IMR-90 (cell line): ENCODE data around the gene COL4A2. TPM values are rescaled to one million over a fixed set of nuclear protein-coding genes. Genes with fewer than 3 reads are reported as not detected.

Experiments used
- ATAC-seq: fragments of 200-7000 bp; cut with Tn5 transposase; 2 replicates; pipeline ENCODE4 v1.9.1; 2020; ENCODE audit warnings: low read depth, mild to moderate bottlenecking, moderate library complexity
- BruUV-seq: library from RNA; stranded (reverse); fragments of 400-500 nt; replicated peaks from 2 replicates; lab custom pipeline; 2021; lab: Mats Ljungman, UMichigan
- CTCF ChIA-PET: fragments of 300-600 bp; formaldehyde crosslinking; extraction: SDS; loops from one replicate; lab custom pipeline; 2021; ENCODE audit warnings: antibody characterized with exemption; lab: Yijun Ruan, JAX
- POLR2A ChIA-PET: fragments of 300-600 bp; sonication (Branson Sonifier 250); formaldehyde crosslinking; loops from one replicate; lab custom pipeline; 2022; ENCODE audit warnings: antibody characterized with exemption; ENCODE audit not compliant: unreplicated experiment; lab: Charles Lee
- DNase-seq: peaks from one replicate; pipeline ENCODE4 v3.0.0; 2013
- H2AFZ ChIP-seq: replicated peaks from 2 replicates; pipeline ENCODE3; 2013; ENCODE audit warnings: low read length, mild to moderate bottlenecking; ENCODE audit not compliant: poor library complexity
- H2AK5ac ChIP-seq: 2 replicates; pipeline ENCODE4 v1.6.1; 2013; ENCODE audit warnings: low read depth, low read length, inconsistent platforms
- H2AK9ac ChIP-seq: replicated peaks from 2 replicates; pipeline ENCODE3; 2013; ENCODE audit warnings: mild to moderate bottlenecking, low read depth, low read length, moderate library complexity; ENCODE audit not compliant: poor library complexity
- H2BK120ac ChIP-seq: 2 replicates; pipeline ENCODE4 v1.6.1; 2013; ENCODE audit warnings: low read depth, low read length, inconsistent platforms
- H2BK15ac ChIP-seq: 3 replicates; pipeline ENCODE4 v1.6.1; 2013; ENCODE audit warnings: low read depth, low read length, inconsistent platforms
- H2BK20ac ChIP-seq: 2 replicates; pipeline ENCODE4 v1.6.1; 2013; ENCODE audit warnings: low read depth, mild to moderate bottlenecking, inconsistent platforms, low read length, moderate library complexity
- H2BK5ac ChIP-seq: 2 replicates; pipeline ENCODE4 v1.6.1; 2013; ENCODE audit warnings: mild to moderate bottlenecking, low read depth, low read length, inconsistent platforms; ENCODE audit not compliant: poor library complexity, severe bottlenecking
- H3K14ac ChIP-seq: replicated peaks from 2 replicates; pipeline ENCODE4 v1.6.1; 2013; ENCODE audit warnings: low read depth, low read length, inconsistent platforms
- H3K18ac ChIP-seq: 2 replicates; pipeline ENCODE4 v1.6.1; 2013; ENCODE audit warnings: low read depth, low read length, control low read depth
- H3K23ac ChIP-seq: 2 replicates; pipeline ENCODE4 v1.6.1; 2013; ENCODE audit warnings: low read depth, low read length, inconsistent platforms
- H3K27ac ChIP-seq: 2 replicates; pipeline ENCODE4 v1.5.1; 2013; ENCODE audit warnings: mild to moderate bottlenecking, control low read depth, low read length; ENCODE audit not compliant: insufficient read depth
- H3K27me3 ChIP-seq: 2 replicates; pipeline ENCODE4 v1.6.1; 2013; ENCODE audit warnings: low read length; ENCODE audit not compliant: control insufficient read depth, insufficient read depth
- H3K36me3 ChIP-seq: 2 replicates; pipeline ENCODE4 v1.6.1; 2013; ENCODE audit warnings: low read length, mixed read lengths; ENCODE audit not compliant: control insufficient read depth, insufficient read depth
- H3K4ac ChIP-seq: 2 replicates; pipeline ENCODE4 v1.6.1; 2013; ENCODE audit warnings: low read depth, low read length, inconsistent platforms
- H3K4me1 ChIP-seq: 2 replicates; pipeline ENCODE4 v1.6.1; 2013; ENCODE audit warnings: low read length, mixed read lengths; ENCODE audit not compliant: control insufficient read depth, insufficient read depth
- H3K4me2 ChIP-seq: 2 replicates; pipeline ENCODE4 v1.6.1; 2013; ENCODE audit warnings: low read depth, mild to moderate bottlenecking, control low read depth, low read length, moderate library complexity
- H3K4me3 ChIP-seq: 2 replicates; pipeline ENCODE4 v1.5.1; 2013; ENCODE audit warnings: low read depth, mild to moderate bottlenecking, control low read depth, low read length, moderate library complexity; ENCODE audit not compliant: insufficient read depth
- H3K56ac ChIP-seq: 2 replicates; pipeline ENCODE4 v1.6.1; 2013; ENCODE audit warnings: low read length, inconsistent platforms; ENCODE audit not compliant: insufficient read depth; ENCODE audit errors: extremely low read depth
- H3K79me1 ChIP-seq, 2 experiments: 2 replicates each; pipeline ENCODE4 v1.6.1; 2013; ENCODE audit warnings: low read length in 2 of 2, inconsistent platforms in 1 of 2, low read depth in 1 of 2
- H3K9ac ChIP-seq: 2 replicates; pipeline ENCODE4 v1.6.1; 2013; ENCODE audit warnings: low read depth, low read length, control low read depth
- H3K9me1 ChIP-seq: 2 replicates; pipeline ENCODE4 v1.6.1; 2013; ENCODE audit warnings: low read length, inconsistent platforms; ENCODE audit not compliant: insufficient read depth
- H3K9me3 ChIP-seq: 2 replicates; pipeline ENCODE4 v1.6.1; 2013; ENCODE audit warnings: low read length; ENCODE audit not compliant: control insufficient read depth, insufficient read depth
- H4K20me1 ChIP-seq: 2 replicates; pipeline ENCODE4 v1.6.1; 2013; ENCODE audit warnings: low read length, inconsistent platforms; ENCODE audit not compliant: insufficient read depth
- H4K5ac ChIP-seq: 2 replicates; pipeline ENCODE4 v1.6.1; 2013; ENCODE audit warnings: mild to moderate bottlenecking, low read depth, low read length, control low read depth
- H4K8ac ChIP-seq, 2 experiments: 2 replicates each; pipeline ENCODE4 v1.6.1; 2013; ENCODE audit warnings: low read depth in 2 of 2, low read length in 2 of 2, control low read depth in 1 of 2, inconsistent platforms in 1 of 2
- H4K91ac ChIP-seq: 2 replicates; pipeline ENCODE4 v1.6.1; 2013; ENCODE audit warnings: low read depth, low read length, inconsistent platforms; ENCODE audit not compliant: insufficient read depth
- BHLHE40 ChIP-seq: fragments of 150-350 bp; IDR thresholded peaks from 2 replicates; pipeline ENCODE4 v1.6.1; 2016; ENCODE audit warnings: mild to moderate bottlenecking, low read depth, low read length
- MAZ ChIP-seq: IDR thresholded peaks from 2 replicates; pipeline ENCODE4 v1.6.1; 2012; ENCODE audit warnings: low read depth, mild to moderate bottlenecking, low read length, improper control_type of control experiment, moderate library complexity, borderline replicate concordance
- NFE2L2 ChIP-seq: fragments of 150-350 bp; IDR thresholded peaks from 2 replicates; pipeline ENCODE4 v1.6.1; 2016; ENCODE audit warnings: low read depth, mild to moderate bottlenecking, low read length
- RFX5 ChIP-seq: IDR thresholded peaks from 2 replicates; pipeline ENCODE4 v1.8.0; 2012; ENCODE audit warnings: low read depth, mild to moderate bottlenecking, low read length, moderate library complexity
- WGBS, 2 experiments: methylation state at CpG; one replicate each; pipeline versions ENCODE4 v1.1.5 to v1.1.7; 2013; ENCODE audit warnings: missing lambda C conversion rate in 2 of 2; ENCODE audit not compliant: insufficient read length in 1 of 2; ENCODE audit errors: extremely low coverage in 2 of 2; 5-methylcytosine and 5-hydroxymethylcytosine counted together
- dilution Hi-C: fragments of 300-500 bp; cut with HindIII; formaldehyde crosslinking; loops from one replicate; pipeline ENCODE4 v1.14.3; 2018; ENCODE audit warnings: low sequenced_read_pairs; ENCODE audit not compliant: unreplicated experiment
- in situ Hi-C: fragments of 300-500 bp; cut with MboI; formaldehyde crosslinking; loops from 3 replicates; pipeline ENCODE4 v1.14.3; 2019; ENCODE audit warnings: low sequenced_read_pairs, inconsistent platforms, mixed read lengths
- intact Hi-C: fragments of 100-400 bp; cut with micrococcal nuclease; formaldehyde crosslinking; loops from 2 replicates; pipeline ENCODE4 v1.10.0; 2022
- polyA plus RNA-seq, 3 experiments: library from polyadenylated mRNA; depleted of rRNA; stranded (reverse); fragments of >200 nt; gene quantifications; 2 replicates each; pipeline ENCODE4 v1.2.3, GENCODE V29; 2012; ENCODE audit warnings: low replicate concordance in 1 of 3
- total RNA-seq: library from RNA; depleted of rRNA; stranded (reverse); fragments of >200 nt; gene quantifications from 2 replicates; pipeline ENCODE4 v1.2.3, GENCODE V29; 2012

COL4A2 gene
- total and polyA plus RNA-seq, 2 of the 4 experiments (the other 2 are of a cell fraction): 90.7 to 457 TPM

GRCh38 chr13:110524541-110525257 is 217.6 kb downstream of the COL4A2 start (continued):
- TF ChIP-seq MAZ: no peak

- WGBS, 2 experiments: 73% methylated on average over 17 of the region's 25 CpGs; no CpG with 5 or more reads in 1 of the 2 experiments
These were observed 218.5 kb downstream of the COL4A2 start for GRCh38 chr13:110525328-110526319.

More at GRCh38 chr13:110525328-110526319, 218.5 kb downstream of the COL4A2 start:
- CTCF ChIA-PET: interaction anchor here (0.6 kb wide), 1 partner anchor 77 kb away, joined by 4 read pairs; no protein-coding TSS in a partner anchor
- H2BK20ac ChIP-seq: no peak overlapping the region
- H3K4me3 ChIP-seq: no peak overlapping the region
- no peak overlapping the region for H3K18ac ChIP-seq
- no peaks in the 10 kb centered on the region for H3K27me3 ChIP-seq
- H3K79me1 ChIP-seq: no peaks in the 10 kb centered on the region
- no peak overlapping the region for H3K4me2 ChIP-seq
- no peak overlapping the region for H2AK9ac ChIP-seq
- no peaks in the 10 kb centered on the region; the same call in none of the 2 replicates for H4K20me1 ChIP-seq
- H2BK120ac ChIP-seq: no peak overlapping the region
- H3K9ac ChIP-seq: no peak overlapping the region
- no peak overlapping the region for H4K8ac ChIP-seq
- H3K9me1 ChIP-seq: peaks cover 12% of the 10 kb centered on the region; the same call in 1 of the 2 replicates
- no peak overlapping the region for H3K14ac ChIP-seq
- no peak overlapping the region for H3K56ac ChIP-seq
- dilution Hi-C loops (no loop called here), intact Hi-C loops (no loop called here), in situ Hi-C loops (no loop called here)
- no peak overlapping the region for H2AK5ac ChIP-seq
- H4K91ac ChIP-seq: no peak overlapping the region
- no peak overlapping the region for H2BK15ac ChIP-seq
- H3K4ac ChIP-seq: no peak overlapping the region
- H3K4me1 ChIP-seq: no peaks in the 10 kb centered on the region; the same call in 1 of the 2 replicates
- no peak overlapping the region for H4K5ac ChIP-seq
- no peak overlapping the region for H2BK5ac ChIP-seq
- H3K23ac ChIP-seq: no peak overlapping the region
- no TSS peak for BruUV-seq
- H3K27ac ChIP-seq: no peak overlapping the region
- no peak for DNase-seq
- H3K36me3 ChIP-seq: no peaks in the 10 kb centered on the region; the same call in 1 of the 2 replicates
- ATAC-seq: no peak
- H3K9me3 ChIP-seq: no peaks in the 10 kb centered on the region
- no peak overlapping the region for H2AFZ ChIP-seq
- TF ChIP-seq RFX5: no peak
- no peak for TF ChIP-seq BHLHE40
- no peak for TF ChIP-seq NFE2L2
- POLR2A ChIA-PET: no interaction called here
